Stimulated activated CD8-positive, alpha-beta memory T cell treated with anti-CD3 and anti-CD28 coated beads, Interleukin-15, amount 100 ng/mL, for 24 hours (primary cell): ENCODE measurements around the gene SLC22A9.

ENCODE experiments used
- DNase-seq: peaks from one replicate; pipeline ENCODE4 v3.0.0-alpha.2; 2020; ENCODE audit warnings: low read depth

Gene SLC22A9

DNA sequence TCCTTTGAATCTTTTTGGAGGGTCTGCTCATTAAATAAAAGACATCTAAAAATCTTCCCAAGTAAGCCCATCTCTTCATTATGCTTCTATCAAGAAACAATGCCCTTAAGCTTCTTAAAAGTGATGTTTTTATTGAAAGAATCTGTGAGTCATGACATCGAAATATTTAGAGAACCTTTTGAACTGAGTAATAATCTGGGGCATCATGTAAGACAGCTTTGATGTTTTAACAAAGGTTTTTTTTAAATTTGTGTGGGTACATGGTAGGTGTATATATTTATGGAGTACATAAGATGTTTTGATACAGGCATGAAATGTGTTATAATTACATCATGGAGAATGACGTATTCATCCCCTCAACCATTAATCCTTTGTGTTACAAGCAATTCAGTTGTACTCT is 74.6 kb downstream of the SLC22A9 start:
- DNase-seq: no peak

DNA sequence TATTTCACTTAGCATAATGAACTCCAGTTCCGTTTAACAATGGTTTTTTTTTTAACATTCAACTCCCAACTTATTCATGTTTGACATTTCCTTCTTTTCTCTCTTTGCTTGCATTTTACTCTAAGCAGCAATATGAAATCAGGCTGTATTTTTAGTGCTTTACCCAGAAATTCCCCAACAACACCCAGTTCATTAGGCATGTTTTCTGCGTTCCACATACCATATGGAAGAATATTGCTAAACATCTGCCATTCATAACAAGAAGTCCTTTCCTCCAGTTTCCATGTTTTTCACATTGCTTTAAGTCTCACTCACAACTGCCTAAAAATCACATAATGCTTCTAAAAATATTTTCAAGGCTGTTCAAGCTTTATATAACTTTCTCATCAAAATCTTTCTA is 75.5 kb downstream of the SLC22A9 start:
- no peak for DNase-seq

DNA sequence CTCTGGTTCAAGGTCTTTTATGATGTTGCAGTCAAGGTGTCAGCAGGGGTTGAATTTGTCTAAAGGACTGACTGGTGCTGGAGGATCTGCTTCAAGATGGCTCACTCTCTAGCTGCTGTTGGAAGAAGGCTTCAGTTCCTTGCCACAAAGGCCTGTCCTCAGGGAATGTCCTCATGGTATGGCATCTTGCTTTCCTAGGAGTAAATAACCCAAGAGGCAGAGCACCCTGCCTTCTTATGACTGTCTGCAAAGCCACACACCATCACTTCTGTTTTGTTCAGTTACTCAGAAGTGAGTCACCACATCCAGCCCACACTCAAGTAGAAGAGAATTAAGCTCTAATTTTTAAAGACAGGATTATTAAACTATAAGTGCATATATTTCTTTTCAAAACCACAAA is 76.1 kb downstream of the SLC22A9 start:
- DNase-seq: no peak

DNA sequence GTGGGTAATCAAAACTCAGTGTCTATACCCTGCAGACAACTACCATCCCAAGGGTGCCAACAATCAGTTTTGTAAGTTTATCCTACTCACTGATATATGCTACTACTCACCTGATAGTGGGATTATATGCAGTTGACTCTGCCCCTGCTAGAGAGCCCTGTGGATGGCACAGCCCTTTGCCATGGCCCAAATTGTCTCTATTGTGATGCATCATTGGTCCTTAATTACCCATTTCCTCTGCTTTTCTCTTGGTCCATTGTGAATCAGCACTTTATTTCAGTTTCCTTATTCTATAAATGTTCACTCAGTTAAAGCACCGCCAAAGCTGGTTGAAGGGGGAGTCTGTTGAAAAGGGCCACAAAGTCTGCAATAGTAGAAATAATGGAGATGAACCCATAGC is 79.1 kb downstream of the SLC22A9 start:
- DNase-seq: no peak

DNA sequence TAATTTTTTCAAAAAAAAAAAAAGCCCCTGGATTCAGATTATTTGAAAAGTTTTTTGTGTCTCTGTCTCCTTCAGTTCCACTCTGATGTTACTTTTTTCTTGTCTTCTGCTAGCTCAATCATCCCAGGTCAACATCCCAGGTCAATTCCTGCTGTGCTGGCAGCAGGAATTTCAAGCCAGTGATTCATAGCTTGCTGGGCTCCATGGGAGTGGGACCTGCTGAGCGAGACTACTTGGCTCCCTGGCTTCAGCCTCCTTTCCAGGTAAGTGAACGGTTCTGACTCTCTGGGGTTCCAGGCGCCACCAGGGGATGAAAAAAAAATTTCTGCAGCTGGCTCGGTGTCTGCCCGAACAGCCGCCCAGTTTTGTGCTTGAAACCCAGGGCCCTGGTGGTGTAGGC is 90.0 kb downstream of the SLC22A9 start:
- no peak for DNase-seq
